Mammary epithelial cell (primary cell): ENCODE data around the gene CD300A.

ENCODE experiments used
- CTCF ChIP-seq, 2 donors: IDR thresholded peaks in 1 of 2; conservative IDR thresholded peaks in 1 of 2; 2 replicates each; pipeline ENCODE4 v1.5.1; 2011 to 2012; ENCODE audit warnings: inconsistent platforms in 2 of 2, low read length in 2 of 2, mild to moderate bottlenecking in 2 of 2, control low read depth in 1 of 2, low read depth in 1 of 2; ENCODE audit not compliant: insufficient read depth in 1 of 2; ENCODE audit errors: extremely low read depth in 1 of 2
- EZH2 ChIP-seq: IDR thresholded peaks from 2 replicates; pipeline ENCODE4 v1.6.1; 2012; ENCODE audit warnings: low read length, inconsistent platforms, borderline replicate concordance

- TF ChIP-seq CTCF (conservative IDR thresholded peaks at IDR 0.05 in 1 of 2, IDR thresholded peaks at IDR 0.05 in 1 of 2; ENCODE audit: extremely low read depth in 1 of 2, insufficient read depth in 1 of 2, low read depth in 1 of 2, low read length in 2 of 2) (peak; percentile 91 to 93), EZH2 (no peak)
Observed at GRCh38 chr17:74493331-74493833, 26.9 kb downstream of the CD300A start.
